Suprapubic skin (tissue), 4 donors: Measurements from ENCODE around the gene GLIS2.

Experiments used
- CTCF ChIP-seq, 2 donors: fragments of 200-600 bp in 1 of 2; fragments of 450-650 bp in 1 of 2; sonication (generic) in 1 of 2; IDR thresholded peaks; one replicate each; pipeline ENCODE4 v1.5.1; 2016 to 2019; ENCODE audit warnings: antibody characterized with exemption in 2 of 2, mild to moderate bottlenecking in 1 of 2, moderate library complexity in 1 of 2
- EP300 ChIP-seq: sonication (generic); formaldehyde crosslinking; IDR thresholded peaks from one replicate; pipeline ENCODE4 v1.6.1; 2017; ENCODE audit warnings: antibody characterized with exemption
- POLR2A ChIP-seq, 2 donors: fragments of 450-650 bp; IDR thresholded peaks; one replicate each; pipeline ENCODE4 v1.6.1; 2017; ENCODE audit warnings: antibody characterized with exemption in 2 of 2, mild to moderate bottlenecking in 2 of 2, moderate library complexity in 2 of 2
- POLR2AphosphoS5 ChIP-seq, 3 donors: sonication (generic); formaldehyde crosslinking; IDR thresholded peaks; one replicate each; pipeline ENCODE4 v1.6.1; 2017; ENCODE audit warnings: antibody characterized with exemption in 3 of 3

DNA sequence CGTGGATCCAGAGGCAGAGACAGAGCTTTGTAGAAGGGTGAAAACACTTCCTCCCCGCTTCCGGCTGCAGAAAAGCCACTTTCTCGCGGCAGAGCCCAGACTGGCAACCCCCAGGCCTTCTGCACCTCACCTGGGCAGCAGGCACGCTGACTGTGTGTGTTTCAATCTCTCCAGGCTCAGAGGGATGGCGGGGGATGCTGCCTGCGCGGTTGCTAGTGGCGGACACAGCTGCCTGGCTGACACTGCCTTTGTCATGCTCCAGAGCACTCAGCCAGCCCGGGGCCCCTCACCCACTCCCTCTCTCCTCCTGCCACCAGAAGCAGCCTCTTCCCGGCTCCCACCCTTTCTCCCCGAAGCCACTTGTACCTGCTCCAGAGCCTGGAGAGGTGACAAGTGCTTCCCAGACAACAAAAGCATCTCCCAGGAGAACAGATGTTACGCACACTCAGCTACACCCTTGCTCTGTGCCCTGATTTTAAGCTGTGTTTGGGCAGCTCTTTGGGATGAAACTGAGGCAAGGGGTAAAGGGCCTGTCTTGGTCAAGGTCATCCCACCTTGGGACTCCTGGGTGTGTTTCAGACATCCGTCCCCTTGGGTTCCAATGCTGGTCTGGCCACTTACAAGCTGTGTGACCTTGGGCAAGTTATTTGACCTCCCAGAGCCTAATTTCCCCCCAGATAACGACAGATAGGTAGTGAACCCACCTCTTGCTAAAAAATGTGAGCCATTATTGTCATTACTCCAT lies 9.2 kb upstream of the GLIS2 start:
- TF ChIP-seq POLR2A (IDR thresholded peaks at IDR 0.05) (no peak), EP300 (no peak), CTCF (IDR thresholded peaks at IDR 0.05) (no peak), POLR2AphosphoS5 (IDR thresholded peaks at IDR 0.05) (no peak)
